Hepatocyte (in vitro differentiated cells): ENCODE data around the gene CEMP1. TPM values are rescaled to one million over a fixed set of nuclear protein-coding genes. Genes with fewer than 3 reads are reported as not detected.
A peak's percentile ranks its signal among the peaks of the same experiment; 100 is the strongest.

Experiments used
- DNase-seq: peaks from one replicate; pipeline ENCODE4 v3.0.0-alpha.2; 2016; ENCODE audit warnings: low spot score
- H2AFZ ChIP-seq: fragments of 200-600 bp; sonication (generic); 2 replicates; pipeline ENCODE4 v1.6.0; 2016; ENCODE audit warnings: antibody characterized with exemption, mild to moderate bottlenecking
- H3K27ac ChIP-seq: fragments of 200-600 bp; sonication (generic); 2 replicates; pipeline ENCODE4 v1.5.1; 2016; ENCODE audit warnings: mild to moderate bottlenecking
- H3K27me3 ChIP-seq: fragments of 200-600 bp; sonication (generic); 2 replicates; pipeline ENCODE4 v1.6.1; 2016
- H3K36me3 ChIP-seq: fragments of 200-600 bp; sonication (generic); replicated peaks from 2 replicates; pipeline ENCODE4 v1.5.1; 2016; ENCODE audit warnings: low read depth; ENCODE audit not compliant: insufficient read depth
- H3K4me1 ChIP-seq: fragments of 200-600 bp; sonication (generic); 2 replicates; pipeline ENCODE4 v1.5.1; 2016; ENCODE audit warnings: mild to moderate bottlenecking, moderate library complexity; ENCODE audit not compliant: insufficient read depth
- H3K4me2 ChIP-seq: fragments of 200-600 bp; sonication (generic); 2 replicates; pipeline ENCODE4 v1.6.0; 2016
- H3K4me3 ChIP-seq: fragments of 200-600 bp; sonication (generic); 2 replicates; pipeline ENCODE4 v1.5.1; 2016; ENCODE audit warnings: mild to moderate bottlenecking
- H3K79me2 ChIP-seq: fragments of 200-600 bp; sonication (generic); 2 replicates; pipeline ENCODE4 v1.6.0; 2017; ENCODE audit warnings: mild to moderate bottlenecking
- H3K9me2 ChIP-seq: fragments of 200-600 bp; sonication (generic); replicated peaks from 2 replicates; pipeline ENCODE4 v1.6.0; 2017; ENCODE audit warnings: mild to moderate bottlenecking; ENCODE audit not compliant: insufficient read depth
- H3K9me3 ChIP-seq: fragments of 200-600 bp; sonication (generic); 2 replicates; pipeline ENCODE4 v1.5.1; 2016; ENCODE audit warnings: low read depth, mild to moderate bottlenecking
- H4K20me1 ChIP-seq: fragments of 200-600 bp; sonication (generic); 2 replicates; pipeline ENCODE4 v1.6.0; 2016; ENCODE audit warnings: mild to moderate bottlenecking; ENCODE audit not compliant: insufficient read depth, poor library complexity, severe bottlenecking
- EZH2 ChIP-seq: fragments of 200-600 bp; sonication (generic); IDR thresholded peaks from 2 replicates; pipeline ENCODE4 v1.6.1; 2016; ENCODE audit warnings: antibody characterized with exemption, mild to moderate bottlenecking, borderline replicate concordance
- EZH2phosphoT487 ChIP-seq: fragments of 200-600 bp; sonication (generic); IDR thresholded peaks from one replicate; pipeline ENCODE4 v1.6.1; 2018; ENCODE audit warnings: antibody characterized with exemption, mild to moderate bottlenecking, low read depth, moderate library complexity; ENCODE audit not compliant: unreplicated experiment, severe bottlenecking
- WGBS: methylation state at CpG from one replicate; pipeline ENCODE4 v1.1.6; 2016; ENCODE audit warnings: low lambda C conversion rate; ENCODE audit errors: missing lambda C conversion rate; 5-methylcytosine and 5-hydroxymethylcytosine counted together
- polyA plus RNA-seq: library from polyadenylated mRNA; unstranded; fragments of >200 nt; fragmentation: Nextera tagmentation; extraction: Ambion mirVana; gene quantifications from 2 replicates; pipeline ENCODE4 v1.2.1, GENCODE V29; 2016
- total RNA-seq: library from RNA; depleted of rRNA; stranded (reverse); fragments of >200 nt; gene quantifications from 2 replicates; pipeline ENCODE4 v1.2.3, GENCODE V29; 2014
- TF ChIP-seq, protein P1 (sequence below): fragments of 200-600 bp; sonication (generic); IDR thresholded peaks from 2 replicates; pipeline ENCODE4 v1.5.1; 2016; ENCODE audit warnings: antibody characterized with exemption, mild to moderate bottlenecking; ENCODE audit not compliant: poor library complexity

Gene CEMP1
- total and polyA plus RNA-seq, 2 experiments from 2014 or later = 11.1 TPM; not detected in 1

DNA sequence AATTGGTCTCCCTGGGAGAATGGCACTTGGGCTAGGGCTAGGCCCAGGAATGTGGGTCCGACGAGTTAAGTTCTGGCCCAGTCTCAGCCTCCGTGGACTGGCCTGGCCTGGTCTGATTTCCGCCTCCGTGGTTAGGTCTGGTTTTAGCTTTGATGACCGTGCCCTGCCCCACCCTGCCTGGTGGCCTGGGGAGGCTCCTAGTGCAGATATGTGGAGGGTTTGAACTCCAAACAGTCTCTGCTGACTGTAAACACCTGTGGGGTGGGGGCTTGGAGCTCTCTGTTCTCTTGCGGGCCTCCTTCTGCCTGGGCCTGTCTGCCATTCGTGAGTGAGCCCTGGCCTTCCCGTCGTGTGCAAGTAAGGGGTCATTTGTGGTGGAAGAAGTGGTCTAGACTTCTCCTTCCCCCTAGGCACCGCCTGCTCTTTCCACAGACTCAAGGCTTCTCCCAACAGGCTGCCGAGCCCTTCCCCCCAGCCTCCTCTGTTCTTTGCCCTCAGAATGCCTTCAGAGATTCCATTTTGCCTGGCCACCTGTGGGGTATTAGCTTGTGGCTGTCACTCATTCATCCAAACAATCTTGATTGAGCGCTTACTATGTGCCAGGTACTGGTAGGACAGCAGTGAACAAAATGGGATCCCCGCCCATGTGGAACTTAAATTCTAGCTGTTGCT is 15.9 kb downstream of the CEMP1 start:
- Histone ChIP-seq H2AFZ (no peak overlapping the region), H3K9me3 (no peaks in the 10 kb centered on the region), H3K79me2 (peaks cover 60% of the 10 kb centered on the region), H4K20me1 (peaks cover 57% of the 10 kb centered on the region), H3K27me3 (no peaks in the 10 kb centered on the region), H3K4me1 (peaks cover 37% of the 10 kb centered on the region), H3K27ac (peak overlapping the region; percentile 100), H3K4me3 (peak overlapping the region; percentile 99), H3K4me2 (peak overlapping the region; percentile 98), H3K36me3 (no peaks in the 10 kb centered on the region), H3K9me2 (no peaks in the 10 kb centered on the region)
- TF ChIP-seq EZH2phosphoT487 (no peak), EZH2 (no peak)
- TF ChIP-seq, protein P1, sequence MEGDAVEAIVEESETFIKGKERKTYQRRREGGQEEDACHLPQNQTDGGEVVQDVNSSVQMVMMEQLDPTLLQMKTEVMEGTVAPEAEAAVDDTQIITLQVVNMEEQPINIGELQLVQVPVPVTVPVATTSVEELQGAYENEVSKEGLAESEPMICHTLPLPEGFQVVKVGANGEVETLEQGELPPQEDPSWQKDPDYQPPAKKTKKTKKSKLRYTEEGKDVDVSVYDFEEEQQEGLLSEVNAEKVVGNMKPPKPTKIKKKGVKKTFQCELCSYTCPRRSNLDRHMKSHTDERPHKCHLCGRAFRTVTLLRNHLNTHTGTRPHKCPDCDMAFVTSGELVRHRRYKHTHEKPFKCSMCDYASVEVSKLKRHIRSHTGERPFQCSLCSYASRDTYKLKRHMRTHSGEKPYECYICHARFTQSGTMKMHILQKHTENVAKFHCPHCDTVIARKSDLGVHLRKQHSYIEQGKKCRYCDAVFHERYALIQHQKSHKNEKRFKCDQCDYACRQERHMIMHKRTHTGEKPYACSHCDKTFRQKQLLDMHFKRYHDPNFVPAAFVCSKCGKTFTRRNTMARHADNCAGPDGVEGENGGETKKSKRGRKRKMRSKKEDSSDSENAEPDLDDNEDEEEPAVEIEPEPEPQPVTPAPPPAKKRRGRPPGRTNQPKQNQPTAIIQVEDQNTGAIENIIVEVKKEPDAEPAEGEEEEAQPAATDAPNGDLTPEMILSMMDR = no peak
- 36% methylated on average over 14 of the region's 14 CpGs for WGBS
- DNase-seq = no peak

DNA sequence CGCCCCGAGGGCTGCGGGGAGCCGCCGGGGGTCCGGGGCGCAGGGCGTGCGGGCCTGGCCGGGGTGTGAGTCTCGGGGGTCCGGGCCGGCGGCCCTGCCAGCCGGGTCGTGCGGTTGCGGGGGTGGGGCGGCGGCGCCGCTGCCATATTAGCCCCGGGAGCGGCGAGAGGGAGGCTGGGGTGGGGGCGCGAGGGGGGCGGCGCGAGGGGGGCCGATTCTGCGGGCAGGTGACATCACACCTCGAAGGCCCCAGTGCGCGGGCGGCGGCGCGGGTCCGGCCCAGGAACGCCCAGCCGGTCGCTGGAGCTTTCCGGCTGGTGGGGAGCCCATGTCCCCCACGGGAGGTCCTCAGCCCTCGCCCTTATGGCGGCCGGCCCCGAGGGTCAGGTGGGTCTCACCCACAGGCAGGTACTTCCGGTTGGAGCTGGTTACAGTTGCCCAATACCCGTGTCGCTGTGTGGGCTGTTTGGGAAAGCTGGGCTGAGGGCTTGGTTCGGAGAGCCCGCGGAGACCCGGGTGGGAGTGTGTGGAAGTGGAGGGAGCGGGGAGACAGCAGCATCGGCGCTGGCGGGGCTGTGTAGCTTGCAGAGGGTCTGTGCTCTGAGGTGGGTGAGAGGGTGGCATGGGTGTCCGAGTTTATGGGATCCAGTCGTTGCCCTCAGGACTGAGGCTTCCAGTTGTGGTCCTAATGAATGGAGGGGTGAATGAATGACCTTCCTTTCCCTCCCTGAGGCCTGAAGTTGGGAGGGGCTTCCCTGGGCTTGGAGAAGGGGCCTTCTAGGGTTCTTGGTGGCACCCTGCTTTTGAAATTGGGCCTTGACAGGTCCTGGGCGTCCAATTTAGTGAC is 16.7 kb downstream of the CEMP1 start:
- Histone ChIP-seq H3K27me3 (no peaks in the 10 kb centered on the region), H2AFZ (no peak overlapping the region), H3K79me2 (peaks cover 58% of the 10 kb centered on the region), H3K4me2 (peak overlapping the region; percentile 98), H3K4me1 (peaks cover 32% of the 10 kb centered on the region), H3K27ac (peak overlapping the region; percentile 100), H3K36me3 (no peaks in the 10 kb centered on the region), H3K9me3 (no peaks in the 10 kb centered on the region), H3K4me3 (peak overlapping the region; percentile 99), H3K9me2 (no peaks in the 10 kb centered on the region), H4K20me1 (peaks cover 53% of the 10 kb centered on the region)
- WGBS = 5% methylated on average over 18 of the region's 63 CpGs
- TF ChIP-seq EZH2phosphoT487 (no peak), EZH2 (no peak)
- TF ChIP-seq, protein P1 = no peak
- peak; percentile 64 for DNase-seq

DNA sequence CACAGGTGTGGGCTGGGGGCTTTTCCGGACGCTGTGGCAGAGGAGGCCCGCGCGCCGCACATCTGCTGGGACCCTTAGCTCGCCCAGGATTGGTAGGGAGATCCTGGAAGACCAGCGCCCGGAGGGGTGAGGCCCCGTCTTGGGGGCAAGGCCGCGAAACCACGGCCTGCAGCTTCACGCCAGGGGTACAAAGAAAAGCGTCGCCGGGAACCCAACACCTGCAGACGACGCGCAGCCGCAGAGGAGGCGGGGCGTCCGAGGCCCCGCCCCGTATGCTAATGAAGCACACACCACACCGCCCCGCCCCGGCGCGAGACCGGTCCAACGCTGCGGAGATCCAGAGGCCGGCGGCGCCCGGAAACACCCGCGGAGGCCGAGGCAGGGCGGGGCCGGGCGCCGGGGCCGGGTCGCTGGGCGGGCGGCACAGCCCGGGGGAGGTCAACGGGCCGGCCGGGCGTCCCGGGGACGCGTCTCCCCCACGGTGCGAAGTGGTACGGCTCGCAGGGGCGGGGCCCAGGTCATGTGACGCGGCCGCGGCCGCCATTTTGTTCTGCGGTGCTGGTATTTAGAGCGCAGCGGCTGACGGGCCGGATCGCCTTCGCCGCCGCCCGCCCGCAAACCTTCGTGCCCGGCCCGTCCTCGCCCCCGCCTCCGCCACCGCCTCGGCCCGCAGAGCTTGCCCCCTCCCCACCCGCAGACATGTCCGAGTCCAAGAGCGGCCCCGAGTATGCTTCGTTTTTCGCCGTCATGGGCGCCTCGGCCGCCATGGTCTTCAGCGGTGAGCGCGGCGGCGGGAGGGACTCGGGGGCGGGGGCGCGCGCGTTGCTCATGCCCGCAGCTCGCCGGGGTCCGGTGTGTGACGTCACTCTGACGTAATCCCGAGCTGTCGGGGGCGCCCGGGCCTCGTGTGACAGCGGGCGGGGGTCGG is 17.5 kb downstream of the CEMP1 start, which contains the start of gene ATP6V0C:
TSS of gene ATP6V0C (plus strand) at position 548 of the 928 bp plus-strand sequence. CDS start at position 700, 152 bp downstream.
- no peaks in the 10 kb centered on the region for H3K36me3 ChIP-seq
- H2AFZ ChIP-seq = peak within 1 kb of the TSS; percentile 71
- no peaks in the 10 kb centered on the region for H3K27me3 ChIP-seq
- H3K4me3 ChIP-seq = peak within 1 kb of the TSS; percentile 99
- H3K4me2 ChIP-seq = peak within 1 kb of the TSS; percentile 98
- DNase-seq = peak; percentile 98
- peaks cover 29% of the 10 kb centered on the region for H3K4me1 ChIP-seq
- no peaks in the 10 kb centered on the region for H3K9me2 ChIP-seq
- under 1% methylated on average over 37 of the region's 122 CpGs for WGBS
- no peak for TF ChIP-seq EZH2phosphoT487
- TF ChIP-seq, protein P1 = no peak
- no peak for TF ChIP-seq EZH2
- no peaks in the 10 kb centered on the region for H3K9me3 ChIP-seq
- H3K27ac ChIP-seq = peak within 1 kb of the TSS; percentile 100
- H3K79me2 ChIP-seq = peaks cover 49% of the 10 kb centered on the region
- H4K20me1 ChIP-seq = peaks cover 44% of the 10 kb centered on the region
